ENCODE data around the gene RUFY1. TPM values are rescaled to one million over a fixed set of nuclear protein-coding genes. Genes with fewer than 3 reads are reported as not detected.
"Not testable (repeated sequence)": the region's sequence is repeated elsewhere in the genome, so short reads cannot be mapped to it uniquely, and the experiment has no call there.

Gene RUFY1
- total and polyA plus RNA-seq, 7 experiments from 2014 or later: 21.0 to 63.0 (median 46.1) TPM

DNA sequence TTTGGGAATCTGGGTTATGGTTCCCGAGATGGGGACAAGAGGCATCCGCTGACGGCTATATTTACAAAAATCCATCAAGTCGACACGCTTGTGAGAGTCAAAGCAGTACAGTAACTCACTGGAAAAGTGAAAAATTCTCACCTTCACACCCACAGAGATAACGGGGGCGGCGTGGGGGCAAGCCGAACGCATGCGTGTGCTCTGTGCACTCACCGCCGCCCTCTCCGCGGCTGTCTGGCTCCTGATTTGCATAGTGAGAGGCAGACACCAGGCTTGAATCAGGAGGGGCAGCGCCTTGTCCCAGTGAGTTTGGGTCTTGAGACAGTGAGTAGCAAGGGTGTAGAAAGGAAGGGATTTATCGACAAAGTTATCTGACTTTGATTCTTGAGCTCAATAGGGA lies 32.0 kb upstream of the RUFY1 start:
- H3K27ac ChIP-seq (ENCODE audit: low read depth, low read length); H3K27me3 ChIP-seq (ENCODE audit: control insufficient read depth in 2 of 2, insufficient read depth in 2 of 2, low read length in 2 of 2); H3K36me3 ChIP-seq (ENCODE audit: control insufficient read depth in 2 of 3, insufficient read depth in 3 of 3, low read length in 3 of 3); H3K4me1 Mint-ChIP-seq; H3K27me3 Mint-ChIP-seq; H3K27ac Mint-ChIP-seq; H3K9me3 ChIP-seq (ENCODE audit: control insufficient read depth in 2 of 3, low read length in 3 of 3); ATAC-seq; H3K4me3 Mint-ChIP-seq; H3K4me3 ChIP-seq (ENCODE audit: low read length); intact Hi-C loops (cut with micrococcal nuclease); POLR2A ChIA-PET; CTCF ChIA-PET; DNase-seq; H3K4me1 ChIP-seq (ENCODE audit: control insufficient read depth in 2 of 2, insufficient read depth in 2 of 2, low read length in 2 of 2); H3K36me3 Mint-ChIP-seq: not testable (repeated sequence)
- H3K9me3 Mint-ChIP-seq: peaks cover 0 to 24% (median 2%) of the 10 kb centered on the region in 11 donors

DNA sequence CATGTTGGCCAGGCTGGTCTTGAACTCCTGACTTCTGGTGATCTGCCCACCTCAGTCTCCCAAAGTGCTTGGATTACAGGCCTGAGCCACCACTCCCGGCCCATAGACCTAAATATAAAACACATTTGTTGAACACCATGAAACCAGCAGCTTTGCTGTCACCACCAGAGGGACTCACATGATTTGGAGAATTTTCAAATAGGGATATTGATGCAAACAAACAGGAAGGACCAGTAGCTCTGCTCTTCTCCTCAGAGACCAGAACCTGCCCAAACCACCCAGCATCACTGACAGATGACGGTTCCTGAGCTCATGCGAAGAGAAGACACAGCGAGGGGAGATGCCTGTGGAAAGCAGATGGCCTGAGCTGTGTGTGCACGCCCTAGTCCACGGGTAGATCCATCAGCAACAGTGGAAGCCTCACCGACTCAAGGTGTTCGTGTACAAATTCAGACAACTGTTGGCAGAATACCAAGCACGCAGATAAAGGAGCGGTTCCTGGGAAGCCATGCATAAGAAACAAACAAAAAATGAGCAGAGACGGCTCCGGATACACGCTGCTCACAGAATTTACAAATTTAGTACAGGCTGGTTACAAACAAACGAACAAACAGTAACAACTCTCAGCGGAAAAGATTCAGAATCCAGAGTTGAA lies 30.8 kb upstream of the RUFY1 start:
- H3K27me3 Mint-ChIP-seq; H3K36me3 ChIP-seq (ENCODE audit: control insufficient read depth in 2 of 3, insufficient read depth in 3 of 3, low read length in 3 of 3); H3K27ac ChIP-seq (ENCODE audit: low read depth, low read length); H3K4me1 Mint-ChIP-seq; H3K4me3 ChIP-seq (ENCODE audit: low read length); POLR2A ChIA-PET; CTCF ChIA-PET; intact Hi-C loops (cut with micrococcal nuclease); H3K36me3 Mint-ChIP-seq; H3K4me1 ChIP-seq (ENCODE audit: control insufficient read depth in 2 of 2, insufficient read depth in 2 of 2, low read length in 2 of 2); DNase-seq; ATAC-seq; H3K4me3 Mint-ChIP-seq; H3K27me3 ChIP-seq (ENCODE audit: control insufficient read depth in 2 of 2, insufficient read depth in 2 of 2, low read length in 2 of 2); H3K9me3 ChIP-seq (ENCODE audit: control insufficient read depth in 2 of 3, low read length in 3 of 3): not testable (repeated sequence)
- peak overlapping the region in 2 of 9 donors; percentile 1 to 15 for H3K27ac Mint-ChIP-seq
- H3K9me3 Mint-ChIP-seq: peaks cover 0 to 24% (median 2%) of the 10 kb centered on the region in 11 donors

DNA sequence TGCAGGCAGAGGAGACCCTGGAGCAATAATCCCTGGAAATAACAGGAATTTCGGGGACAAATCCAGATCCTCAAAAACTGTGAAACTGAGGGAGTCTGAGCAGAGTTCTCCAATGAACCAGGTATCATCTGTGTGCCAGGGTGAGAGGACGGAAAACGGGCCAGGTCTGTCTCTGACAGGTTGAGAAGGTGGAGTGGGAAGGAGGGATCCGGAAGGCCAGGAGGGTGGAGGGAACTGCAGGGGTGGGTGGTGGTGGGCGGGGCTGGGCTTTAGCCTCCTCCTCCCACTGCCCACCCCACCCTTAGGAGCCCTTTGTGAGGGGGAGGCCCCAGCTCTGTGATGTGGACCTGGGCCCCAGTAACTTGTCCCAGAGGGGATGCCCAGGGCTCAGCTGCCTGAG lies 28.2 kb upstream of the RUFY1 start:
- H3K27ac Mint-ChIP-seq; H3K27ac ChIP-seq (ENCODE audit: low read depth, low read length); H3K36me3 ChIP-seq (ENCODE audit: control insufficient read depth in 2 of 3, insufficient read depth in 3 of 3, low read length in 3 of 3); H3K4me1 ChIP-seq (ENCODE audit: control insufficient read depth in 2 of 2, insufficient read depth in 2 of 2, low read length in 2 of 2); H3K9me3 ChIP-seq (ENCODE audit: control insufficient read depth in 2 of 3, low read length in 3 of 3); POLR2A ChIA-PET; H3K36me3 Mint-ChIP-seq; H3K4me1 Mint-ChIP-seq; DNase-seq; H3K27me3 Mint-ChIP-seq; H3K4me3 Mint-ChIP-seq; intact Hi-C loops (cut with micrococcal nuclease); CTCF ChIA-PET; H3K4me3 ChIP-seq (ENCODE audit: low read length); H3K27me3 ChIP-seq (ENCODE audit: control insufficient read depth in 2 of 2, insufficient read depth in 2 of 2, low read length in 2 of 2); ATAC-seq: not testable (repeated sequence)
- peaks cover 0 to 24% (median 2%) of the 10 kb centered on the region in 11 donors for H3K9me3 Mint-ChIP-seq

DNA sequence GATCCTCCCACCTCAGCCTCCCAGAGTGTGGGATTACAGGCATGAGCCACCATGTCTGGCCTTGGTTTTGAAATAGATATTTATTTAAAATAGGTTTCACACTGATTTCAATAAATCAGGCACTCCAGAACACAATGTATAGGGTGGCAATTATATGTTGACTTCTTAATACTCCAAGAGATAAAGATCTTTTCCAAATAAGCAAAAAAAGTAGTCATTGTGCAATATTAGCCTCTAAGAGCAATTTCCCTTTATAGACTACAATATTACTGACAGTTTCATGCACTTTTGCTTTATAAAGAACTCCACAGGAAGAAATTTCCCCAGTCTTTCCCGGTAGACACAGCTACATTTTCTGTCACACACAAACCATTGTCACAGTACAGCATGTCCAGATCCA lies 23.4 kb upstream of the RUFY1 start:
- no peaks in the 10 kb centered on the region for H3K36me3 ChIP-seq (ENCODE audit: control insufficient read depth in 2 of 3, insufficient read depth in 3 of 3, low read length in 3 of 3)
- ATAC-seq: no peak
- peaks cover 5% of the 10 kb centered on the region in 2 donors for H3K4me1 ChIP-seq (ENCODE audit: control insufficient read depth in 2 of 2, insufficient read depth in 2 of 2, low read length in 2 of 2)
- H3K27me3 Mint-ChIP-seq: peaks cover 0 to 9% (median 0%) of the 10 kb centered on the region in 5 donors
- H3K27me3 ChIP-seq (ENCODE audit: control insufficient read depth in 2 of 2, insufficient read depth in 2 of 2, low read length in 2 of 2): no peaks in the 10 kb centered on the region
- DNase-seq: no peak
- POLR2A ChIA-PET: interaction anchor here (0.6 kb wide), 1 partner anchor 908 kb away, joined by 3 read pairs; no protein-coding TSS in a partner anchor
- H3K4me1 Mint-ChIP-seq: peaks cover 0 to 13% (median 5%) of the 10 kb centered on the region in 7 donors
- H3K36me3 Mint-ChIP-seq: peaks cover 0 to 3% (median 0%) of the 10 kb centered on the region in 5 donors
- peak overlapping the region in 1 of 9 donors; percentile 21 for H3K27ac Mint-ChIP-seq
- peaks cover 0 to 2% (median 0%) of the 10 kb centered on the region in 11 donors for H3K9me3 Mint-ChIP-seq
- CTCF ChIA-PET: no interaction called here
- H3K4me3 ChIP-seq (ENCODE audit: low read length): no peak overlapping the region
- H3K4me3 Mint-ChIP-seq: no peak overlapping the region
- H3K27ac ChIP-seq (ENCODE audit: low read depth, low read length): no peak overlapping the region
- no peaks in the 10 kb centered on the region for H3K9me3 ChIP-seq (ENCODE audit: control insufficient read depth in 2 of 3, low read length in 3 of 3)
- intact Hi-C loops (cut with micrococcal nuclease): no loop called here

DNA sequence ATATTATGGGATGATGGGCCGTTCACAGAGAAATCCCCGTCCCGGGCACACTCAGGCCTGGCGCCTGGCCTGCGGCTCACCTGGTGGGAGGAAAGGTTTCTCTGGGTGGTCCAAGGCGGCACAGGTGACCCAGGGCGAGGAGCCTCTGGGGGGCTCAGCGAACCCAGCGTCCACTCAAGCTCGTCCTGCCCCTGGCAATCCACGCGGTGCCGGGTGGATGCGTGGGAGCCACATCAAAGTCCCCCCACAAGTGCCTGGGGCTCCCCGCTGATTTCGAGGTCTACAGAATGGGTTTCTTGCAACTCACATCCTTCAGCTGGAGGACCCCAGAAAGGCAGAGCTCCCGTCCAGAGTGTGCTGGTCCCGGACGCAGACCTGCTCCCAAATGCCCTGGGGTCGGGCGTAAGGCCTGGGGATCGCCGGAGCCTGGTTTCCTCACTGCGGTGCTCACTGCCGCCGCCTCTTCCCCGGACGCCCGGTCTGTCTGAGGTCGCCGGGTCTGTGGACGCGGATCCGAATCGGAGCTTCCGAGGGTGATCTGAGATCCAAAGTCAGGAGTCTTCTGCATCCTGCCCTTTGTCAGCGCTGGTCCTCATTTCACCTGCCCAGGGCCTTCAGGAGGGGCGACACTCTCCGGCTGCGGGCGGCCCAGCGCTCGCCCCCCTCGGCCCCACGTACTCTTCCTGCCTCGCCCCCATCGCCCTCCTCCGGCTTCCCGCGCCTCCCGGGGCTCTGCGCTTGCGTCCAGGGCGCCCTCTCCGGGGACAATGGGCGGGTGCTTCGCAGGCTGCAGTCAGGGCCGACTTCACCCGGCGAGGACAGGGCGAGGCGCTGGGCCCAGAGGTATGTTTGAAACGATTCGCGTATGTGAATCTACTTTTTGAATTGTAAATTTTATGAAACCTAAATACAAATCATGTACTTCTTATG lies 20.0 kb upstream of the RUFY1 start:
- Histone ChIP-seq H3K27ac (ENCODE audit: low read depth, low read length) (peak overlapping the region; percentile 47), H3K4me3 (ENCODE audit: low read length) (peak overlapping the region; percentile 48), H3K4me1 (ENCODE audit: control insufficient read depth in 2 of 2, insufficient read depth in 2 of 2, low read length in 2 of 2) (peaks cover 5 to 10% of the 10 kb centered on the region in 2 donors), H3K27me3 (ENCODE audit: control insufficient read depth in 2 of 2, insufficient read depth in 2 of 2, low read length in 2 of 2) (no peaks in the 10 kb centered on the region), H3K9me3 (ENCODE audit: control insufficient read depth in 2 of 3, low read length in 3 of 3) (no peaks in the 10 kb centered on the region), H3K36me3 (ENCODE audit: control insufficient read depth in 2 of 3, insufficient read depth in 3 of 3, low read length in 3 of 3) (no peaks in the 10 kb centered on the region)
- DNase-seq: peak; percentile 46 to 70 (median 59)
- ChIA-PET POLR2A (interaction anchor here (1.0 to 1.4 kb wide), 3 partner anchors 20 to 29 kb away, joined by 3 to 6 read pairs (median 4); partner anchors contain the start of gene RUFY1), CTCF (no interaction called here)
- peaks cover 0 to 4% (median 0%) of the 10 kb centered on the region in 5 donors for H3K36me3 Mint-ChIP-seq
- H3K27ac Mint-ChIP-seq: peak overlapping the region in 3 of 9 donors; percentile 12 to 38 (median 25)
- H3K9me3 Mint-ChIP-seq: no peaks in the 10 kb centered on the region
- intact Hi-C loops (cut with micrococcal nuclease): loop anchor here (1.0 to 2.0 kb wide), 3 partner anchors 20 to 28 kb away; partner anchors contain the start of gene RUFY1 (in 2 of the 2)
- H3K4me3 Mint-ChIP-seq: peak overlapping the region; percentile 62 to 81 (median 75)
- ATAC-seq: peak; percentile 94
- peaks cover 0 to 9% (median 0%) of the 10 kb centered on the region in 5 donors for H3K27me3 Mint-ChIP-seq
- H3K4me1 Mint-ChIP-seq: peaks cover 6 to 20% (median 13%) of the 10 kb centered on the region in 7 donors

DNA sequence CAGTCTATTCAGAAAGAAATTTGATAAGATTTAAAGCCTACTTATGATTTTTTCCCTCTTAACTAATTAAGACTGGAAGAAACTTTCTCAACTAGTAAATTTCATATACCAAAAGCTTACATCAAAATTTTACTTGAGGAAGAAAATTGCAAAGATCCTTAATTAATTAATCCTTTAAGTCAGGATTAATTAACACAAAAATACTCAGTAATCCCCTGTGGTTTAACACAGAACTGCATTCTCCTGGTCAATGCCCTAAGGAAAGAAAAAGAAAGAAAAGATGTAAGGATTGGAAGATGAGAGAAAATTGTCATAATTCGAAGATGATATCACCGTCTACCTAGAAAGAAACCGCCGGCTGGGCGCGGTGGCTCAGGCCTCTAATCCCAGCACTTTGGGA lies 17.3 kb upstream of the RUFY1 start:
- H3K4me1 Mint-ChIP-seq: peaks cover 6 to 16% (median 13%) of the 10 kb centered on the region in 7 donors
- no peaks in the 10 kb centered on the region for H3K27me3 ChIP-seq (ENCODE audit: control insufficient read depth in 2 of 2, insufficient read depth in 2 of 2, low read length in 2 of 2)
- ChIA-PET POLR2A (interaction anchor here (0.6 to 3.8 kb wide), 4 partner anchors 18 to 389 kb away, joined by 3 to 15 read pairs (median 12); partner anchors contain the start of genes HNRNPH1 and RUFY1), CTCF (interaction anchor here (1.7 kb wide), 1 partner anchor 63 kb away, joined by 5 read pairs; no protein-coding TSS in a partner anchor)
- DNase-seq (no peak), ATAC-seq (no peak)
- intact Hi-C loops (cut with micrococcal nuclease): no loop called here
- peak overlapping the region in 2 of 9 donors; percentile 13 to 30 for H3K27ac Mint-ChIP-seq
- H3K9me3 Mint-ChIP-seq: no peaks in the 10 kb centered on the region
- no peak overlapping the region for H3K4me3 ChIP-seq (ENCODE audit: low read length)
- no peak overlapping the region for H3K27ac ChIP-seq (ENCODE audit: low read depth, low read length)
- H3K4me3 Mint-ChIP-seq: peak overlapping the region in 2 of 10 donors; percentile 26 to 27
- H3K36me3 ChIP-seq (ENCODE audit: control insufficient read depth in 2 of 3, insufficient read depth in 3 of 3, low read length in 3 of 3): no peaks in the 10 kb centered on the region
- peaks cover 5 to 11% of the 10 kb centered on the region in 2 donors for H3K4me1 ChIP-seq (ENCODE audit: control insufficient read depth in 2 of 2, insufficient read depth in 2 of 2, low read length in 2 of 2)
- H3K9me3 ChIP-seq (ENCODE audit: control insufficient read depth in 2 of 3, low read length in 3 of 3): no peaks in the 10 kb centered on the region
- H3K36me3 Mint-ChIP-seq: peaks cover 0 to 4% (median 0%) of the 10 kb centered on the region in 5 donors
- peaks cover 0 to 2% (median 0%) of the 10 kb centered on the region in 5 donors for H3K27me3 Mint-ChIP-seq

All from naive thymus-derived CD4-positive, alpha-beta T cell (primary cell).